PC-3 (cell line): ENCODE results near the gene IGFALS. TPM values are rescaled to one million over a fixed set of nuclear protein-coding genes. Genes with fewer than 3 reads are reported as not detected.

Experiments used
- ATAC-seq: fragments of 200-7000 bp; cut with Tn5 transposase; 2 replicates; pipeline ENCODE4 v1.9.1; 2020; ENCODE audit warnings: mild to moderate bottlenecking, moderate library complexity
- BruUV-seq: library from RNA; stranded (reverse); fragments of 400-500 nt; replicated peaks from 2 replicates; lab custom pipeline; 2021; lab: Mats Ljungman, UMichigan
- CTCF ChIA-PET: fragments of 300-600 bp; sonication (Branson Sonifier 250); formaldehyde crosslinking; loops from one replicate; lab custom pipeline; 2022; ENCODE audit warnings: antibody characterized with exemption; lab: Charles Lee
- POLR2A ChIA-PET: fragments of 300-600 bp; sonication (Branson Sonifier 250); formaldehyde crosslinking; loops from one replicate; lab custom pipeline; 2022; ENCODE audit warnings: antibody characterized with exemption; ENCODE audit not compliant: unreplicated experiment; lab: Charles Lee
- DNase-seq: peaks from one replicate; pipeline ENCODE4 v3.0.0-alpha.2; 2015
- H2AFZ ChIP-seq: fragments of 300-600 bp; sonication (generic); 2 replicates; pipeline ENCODE4 v1.6.0; 2016; ENCODE audit warnings: antibody characterized with exemption, low read length
- H3F3A ChIP-seq: fragments of 300-600 bp; sonication (generic); one replicate; pipeline ENCODE4 v1.6.0; 2017; ENCODE audit warnings: antibody characterized with exemption, low read length, control low read depth, mild to moderate bottlenecking; ENCODE audit not compliant: unreplicated experiment
- H3K27ac ChIP-seq: fragments of 300-600 bp; sonication (generic); 2 replicates; pipeline ENCODE4 v1.5.1; 2016; ENCODE audit warnings: mild to moderate bottlenecking, low read length
- H3K27me3 ChIP-seq: fragments of 300-600 bp; sonication (generic); 2 replicates; pipeline ENCODE4 v1.6.1; 2016; ENCODE audit warnings: low read length, mixed read lengths
- H3K36me3 ChIP-seq: fragments of 300-600 bp; sonication (generic); 2 replicates; pipeline ENCODE4 v1.6.1; 2016; ENCODE audit warnings: low read depth, mixed run types, low read length, mixed read lengths
- H3K4me1 ChIP-seq: fragments of 300-600 bp; sonication (generic); 2 replicates; pipeline ENCODE4 v1.5.1; 2016; ENCODE audit warnings: low read length; ENCODE audit not compliant: insufficient read depth
- H3K4me2 ChIP-seq: fragments of 300-600 bp; sonication (generic); 2 replicates; pipeline ENCODE4 v1.6.0; 2016; ENCODE audit warnings: low read length
- H3K4me3 ChIP-seq: fragments of 300-600 bp; sonication (generic); 2 replicates; pipeline ENCODE4 v1.5.1; 2016; ENCODE audit warnings: mild to moderate bottlenecking, low read length, mixed read lengths
- H3K79me2 ChIP-seq: fragments of 300-600 bp; sonication (generic); 2 replicates; pipeline ENCODE4 v1.6.1; 2017; ENCODE audit warnings: low read length, mixed read lengths
- H3K9ac ChIP-seq: fragments of 300-600 bp; sonication (generic); 2 replicates; pipeline ENCODE4 v1.6.0; 2016; ENCODE audit warnings: mild to moderate bottlenecking, low read length
- H3K9me2 ChIP-seq: fragments of 300-600 bp; sonication (generic); replicated peaks from 2 replicates; pipeline ENCODE4 v1.6.1; 2016; ENCODE audit warnings: mixed run types, low read length, mixed read lengths
- H3K9me3 ChIP-seq: fragments of 300-600 bp; sonication (generic); 2 replicates; pipeline ENCODE4 v1.6.1; 2016; ENCODE audit warnings: low read length, mixed read lengths
- H4K20me1 ChIP-seq: fragments of 300-600 bp; sonication (generic); 2 replicates; pipeline ENCODE4 v1.6.1; 2016; ENCODE audit warnings: low read length, mixed read lengths
- CTCF ChIP-seq: fragments of 300-600 bp; sonication (generic); conservative IDR thresholded peaks from 2 replicates; pipeline ENCODE4 v1.5.1; 2017; ENCODE audit warnings: antibody characterized with exemption, low read depth, mild to moderate bottlenecking, low read length
- EZH2 ChIP-seq: fragments of 300-600 bp; sonication (generic); IDR thresholded peaks from one replicate; pipeline ENCODE4 v1.6.1; 2017; ENCODE audit warnings: antibody characterized with exemption, mild to moderate bottlenecking, low read length; ENCODE audit not compliant: unreplicated experiment
- EZH2phosphoT487 ChIP-seq: fragments of 300-600 bp; sonication (generic); IDR thresholded peaks from 2 replicates; pipeline ENCODE4 v1.6.1; 2018; ENCODE audit warnings: mild to moderate bottlenecking, antibody characterized with exemption, low read length, borderline replicate concordance
- intact Hi-C: fragments of 100-400 bp; cut with micrococcal nuclease; formaldehyde crosslinking; loops from 2 replicates; pipeline ENCODE4 v1.9.0; 2023
- total RNA-seq: library from RNA; depleted of rRNA; stranded (reverse); fragments of >200 nt; gene quantifications from 2 replicates; pipeline ENCODE4 v1.2.3, GENCODE V29; 2014

IGFALS gene
- total RNA-seq, 1 experiment from 2014 or later: not detected

- POLR2A ChIA-PET: no interaction called here
Observed at GRCh38 chr16:1820096-1820945, 26.8 kb upstream of the IGFALS start.

GRCh38 chr16:1819611-1820010 lies 26.1 kb upstream of the IGFALS start:
- H3K9ac ChIP-seq: no peak overlapping the region
- H4K20me1 ChIP-seq: no peaks in the 10 kb centered on the region
- H3K36me3 ChIP-seq: peaks cover 4% of the 10 kb centered on the region; the same call in 1 of the 2 replicates
- no peak overlapping the region for H2AFZ ChIP-seq
- no peaks in the 10 kb centered on the region for H3K9me3 ChIP-seq
- H3K4me3 ChIP-seq: no peak overlapping the region
- intact Hi-C loops: no loop called here
- DNase-seq (no peak), ATAC-seq (no peak)
- peaks cover 5% of the 10 kb centered on the region; the same call in 1 of the 2 replicates for H3K4me1 ChIP-seq
- peaks cover 4% of the 10 kb centered on the region; the same call in 1 of the 2 replicates for H3K79me2 ChIP-seq
- no peaks in the 10 kb centered on the region for H3K27me3 ChIP-seq
- no peaks in the 10 kb centered on the region for H3K9me2 ChIP-seq
- ChIA-PET CTCF (no interaction called here), POLR2A (no interaction called here)
- BruUV-seq: no TSS peak
- H3K4me2 ChIP-seq: no peak overlapping the region
- no peaks in the 10 kb centered on the region for H3F3A ChIP-seq
- no peak for TF ChIP-seq EZH2
- H3K27ac ChIP-seq: no peak overlapping the region

More at GRCh38 chr16:1820096-1820945, 26.8 kb upstream of the IGFALS start:
- no peak overlapping the region for H2AFZ ChIP-seq
- no peak overlapping the region for H3K4me3 ChIP-seq
- no peak overlapping the region for H3K9ac ChIP-seq
- no peak overlapping the region for H3K4me2 ChIP-seq
- ATAC-seq (no peak), DNase-seq (no peak)
- no peaks in the 10 kb centered on the region for H4K20me1 ChIP-seq
- H3K27me3 ChIP-seq: no peaks in the 10 kb centered on the region
- peaks cover 9% of the 10 kb centered on the region for H3K79me2 ChIP-seq
- H3K9me2 ChIP-seq: no peaks in the 10 kb centered on the region
- no TSS peak for BruUV-seq
- H3F3A ChIP-seq: no peaks in the 10 kb centered on the region
- peaks cover 5% of the 10 kb centered on the region; the same call in 1 of the 2 replicates for H3K4me1 ChIP-seq
- TF ChIP-seq CTCF (no peak), EZH2 (no peak), EZH2phosphoT487 (no peak)
- CTCF ChIA-PET: interaction anchor here (0.6 kb wide), 1 partner anchor 111 kb away, joined by 3 read pairs; no protein-coding TSS in a partner anchor
- peaks cover 4% of the 10 kb centered on the region; the same call in 1 of the 2 replicates for H3K36me3 ChIP-seq
- intact Hi-C loops: no loop called here
- no peak overlapping the region for H3K27ac ChIP-seq
- H3K9me3 ChIP-seq: no peaks in the 10 kb centered on the region

DNA sequence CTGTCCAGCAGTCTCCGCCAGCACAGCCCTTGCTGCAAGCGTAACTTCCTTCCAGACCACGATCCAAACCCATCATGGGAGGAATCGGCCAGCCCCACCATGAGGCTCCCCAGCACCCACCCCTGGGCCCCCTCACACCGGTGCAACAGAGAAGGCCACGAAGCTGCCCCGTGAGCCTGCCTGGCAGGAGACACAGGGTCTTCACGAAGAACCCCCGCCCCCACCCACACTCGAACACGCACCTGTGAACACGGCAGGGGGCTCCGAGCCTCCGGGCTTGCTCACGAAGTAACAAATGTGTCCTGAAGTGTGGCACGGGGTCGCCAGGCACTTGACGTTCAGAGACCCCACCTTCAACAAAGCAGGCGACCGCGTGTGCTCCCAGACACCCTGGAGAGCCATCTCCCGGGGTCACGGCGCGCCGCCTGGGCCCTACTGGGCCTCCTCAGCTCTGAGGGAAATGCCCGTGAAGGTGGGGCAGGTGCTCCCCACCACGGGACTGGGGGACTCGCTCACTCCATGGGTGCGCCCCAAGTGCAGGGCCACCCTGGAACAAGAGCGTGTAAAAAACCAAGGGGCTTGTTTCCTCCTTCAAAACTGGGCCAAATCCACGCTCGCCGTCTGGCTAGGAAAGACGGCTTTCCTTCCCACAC lies 25.5 kb upstream of the IGFALS start:
- no peak overlapping the region for H3K4me2 ChIP-seq
- H3K27ac ChIP-seq: no peak overlapping the region
- no TSS peak for BruUV-seq
- no peaks in the 10 kb centered on the region for H3K9me2 ChIP-seq
- intact Hi-C loops: no loop called here
- DNase-seq (no peak), ATAC-seq (no peak)
- H3K36me3 ChIP-seq: peaks cover 4% of the 10 kb centered on the region; the same call in 1 of the 2 replicates
- no peaks in the 10 kb centered on the region for H3K9me3 ChIP-seq
- H3K27me3 ChIP-seq: no peaks in the 10 kb centered on the region
- no peaks in the 10 kb centered on the region for H3F3A ChIP-seq
- ChIA-PET CTCF (no interaction called here), POLR2A (no interaction called here)
- H3K9ac ChIP-seq: no peak overlapping the region
- peaks cover 5% of the 10 kb centered on the region; the same call in 1 of the 2 replicates for H3K4me1 ChIP-seq
- H3K79me2 ChIP-seq: no peaks in the 10 kb centered on the region; the same call in 1 of the 2 replicates
- no peak overlapping the region for H2AFZ ChIP-seq
- no peak overlapping the region for H3K4me3 ChIP-seq
- TF ChIP-seq CTCF: no peak
- no peak for TF ChIP-seq EZH2phosphoT487
- TF ChIP-seq EZH2: no peak
- H4K20me1 ChIP-seq: no peaks in the 10 kb centered on the region
